PC-9 (cell line): ENCODE measurements around the gene CCDC148.

ENCODE experiments used
- CTCF ChIP-seq: fragments of 200-600 bp; sonication (generic); conservative IDR thresholded peaks from 2 replicates; pipeline ENCODE4 v1.6.1; 2017; ENCODE audit warnings: mixed run types, antibody characterized with exemption, mild to moderate bottlenecking, moderate library complexity
- EZH2 ChIP-seq: fragments of 200-600 bp; sonication (generic); IDR thresholded peaks from 2 replicates; pipeline ENCODE4 v1.8.0; 2017; ENCODE audit warnings: antibody characterized with exemption, low read depth

DNA sequence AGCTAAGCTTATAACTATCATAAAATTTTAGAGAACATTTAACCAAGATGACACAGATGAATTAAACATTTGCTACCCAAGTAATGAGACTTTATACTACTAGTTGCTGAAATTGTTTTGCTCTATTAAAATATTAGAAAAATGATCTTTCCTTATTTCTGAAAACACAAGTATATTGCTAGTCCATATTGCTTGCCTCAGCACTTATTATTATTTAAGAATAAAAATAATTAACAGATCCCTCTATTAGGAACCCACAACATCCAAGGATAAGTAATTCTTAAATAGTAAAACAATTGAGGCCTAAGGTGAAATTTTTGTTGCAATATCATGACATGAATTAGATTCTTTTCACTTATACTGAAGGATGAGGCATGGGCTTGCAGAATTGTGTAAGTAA, 65.2 kb downstream of the CCDC148 start:
- TF ChIP-seq CTCF (no peak), EZH2 (no peak)
